Astrocyte of the spinal cord (primary cell): ENCODE results near the gene GTPBP4.

Experiments
- DNase-seq: peaks from one replicate; pipeline ENCODE4 v3.0.0; 2011; ENCODE audit warnings: low read depth, low spot score
- H3K4me3 ChIP-seq: 2 replicates; pipeline ENCODE4 v1.5.1; 2011; ENCODE audit warnings: low read depth, mild to moderate bottlenecking, low read length, moderate library complexity
- in situ Hi-C: cut with HindIII; loops from 2 replicates; pipeline ENCODE4 v1.10.0; 2017; ENCODE audit warnings: low sequenced_read_pairs
- TF ChIP-seq, protein P1 (sequence below): IDR thresholded peaks from 2 replicates; pipeline ENCODE4 v1.5.1; 2012; ENCODE audit warnings: low read depth, mild to moderate bottlenecking, low read length, inconsistent platforms

GTPBP4 gene

DNA sequence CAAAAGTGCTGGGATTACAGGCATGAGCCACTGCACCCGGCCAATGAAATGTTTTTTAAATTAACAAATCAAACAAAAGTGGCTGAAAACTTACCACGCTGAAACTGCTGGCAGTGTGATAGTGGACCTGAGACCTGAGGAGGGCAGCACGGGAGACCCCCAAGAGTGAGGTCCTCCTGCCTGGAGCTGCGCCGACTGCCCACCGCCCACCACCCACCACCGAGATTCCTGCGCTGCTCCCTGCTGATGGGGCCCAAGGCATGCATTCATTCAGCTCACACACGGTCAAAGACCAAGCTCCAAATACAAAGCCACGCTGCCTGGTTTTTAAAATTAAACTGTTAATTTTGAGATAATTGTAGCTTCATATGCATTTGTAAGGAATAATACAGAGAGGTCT is 40.4 kb upstream of the GTPBP4 start:
- H3K4me3 ChIP-seq, result no peak overlapping the region
- TF ChIP-seq, protein P1, sequence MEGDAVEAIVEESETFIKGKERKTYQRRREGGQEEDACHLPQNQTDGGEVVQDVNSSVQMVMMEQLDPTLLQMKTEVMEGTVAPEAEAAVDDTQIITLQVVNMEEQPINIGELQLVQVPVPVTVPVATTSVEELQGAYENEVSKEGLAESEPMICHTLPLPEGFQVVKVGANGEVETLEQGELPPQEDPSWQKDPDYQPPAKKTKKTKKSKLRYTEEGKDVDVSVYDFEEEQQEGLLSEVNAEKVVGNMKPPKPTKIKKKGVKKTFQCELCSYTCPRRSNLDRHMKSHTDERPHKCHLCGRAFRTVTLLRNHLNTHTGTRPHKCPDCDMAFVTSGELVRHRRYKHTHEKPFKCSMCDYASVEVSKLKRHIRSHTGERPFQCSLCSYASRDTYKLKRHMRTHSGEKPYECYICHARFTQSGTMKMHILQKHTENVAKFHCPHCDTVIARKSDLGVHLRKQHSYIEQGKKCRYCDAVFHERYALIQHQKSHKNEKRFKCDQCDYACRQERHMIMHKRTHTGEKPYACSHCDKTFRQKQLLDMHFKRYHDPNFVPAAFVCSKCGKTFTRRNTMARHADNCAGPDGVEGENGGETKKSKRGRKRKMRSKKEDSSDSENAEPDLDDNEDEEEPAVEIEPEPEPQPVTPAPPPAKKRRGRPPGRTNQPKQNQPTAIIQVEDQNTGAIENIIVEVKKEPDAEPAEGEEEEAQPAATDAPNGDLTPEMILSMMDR, result no peak
- in situ Hi-C loops, result no loop called here
- no peak for DNase-seq

DNA sequence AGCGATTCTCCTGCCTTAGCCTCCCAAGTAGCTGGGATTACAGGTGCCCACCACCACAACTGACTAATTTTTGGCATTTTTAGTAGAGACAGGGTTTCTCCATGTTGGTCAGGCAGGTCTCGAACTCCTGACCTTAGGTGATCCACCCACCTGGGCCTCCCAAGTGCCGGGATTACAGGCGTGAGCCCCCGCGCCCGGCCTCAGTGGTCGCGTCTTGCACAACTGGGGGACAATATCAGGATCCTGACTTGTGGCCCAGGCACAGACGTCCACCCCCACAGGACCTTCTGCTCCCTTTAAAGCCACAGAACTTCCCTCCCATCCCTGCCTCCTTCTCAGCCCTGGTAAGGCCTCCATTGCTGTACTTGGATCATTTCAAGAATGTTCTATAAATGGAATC is 39.9 kb upstream of the GTPBP4 start:
- TF ChIP-seq, protein P1, result no peak
- no peak for DNase-seq
- in situ Hi-C loops, result no loop called here
- no peak overlapping the region for H3K4me3 ChIP-seq

DNA sequence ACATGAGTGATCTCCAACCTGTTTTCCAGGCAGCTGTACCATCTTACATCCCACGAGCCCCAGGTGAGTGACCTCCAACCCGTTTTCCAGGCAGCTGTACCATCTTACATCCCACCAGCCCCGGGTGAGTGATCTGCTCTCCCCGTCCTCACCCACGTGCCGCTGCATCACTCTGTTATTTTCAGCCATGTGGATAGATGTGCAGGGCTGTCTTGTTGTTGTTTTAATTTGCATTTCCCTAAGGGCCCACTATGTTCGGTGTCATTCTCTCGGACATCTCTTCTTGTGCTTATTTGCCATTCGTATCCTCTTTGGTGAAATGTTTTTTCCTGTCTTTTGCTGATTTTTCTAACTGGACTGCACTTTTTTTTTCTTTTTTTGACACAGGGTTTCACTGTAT is 38.8 kb upstream of the GTPBP4 start:
- H3K4me3 ChIP-seq, result no peak overlapping the region
- in situ Hi-C loops, result no loop called here
- DNase-seq, result no peak
- TF ChIP-seq, protein P1, result no peak

- H3K4me3 ChIP-seq, result no peak overlapping the region
- in situ Hi-C loops, result no loop called here
- no peak for DNase-seq
- TF ChIP-seq, protein P1, result no peak
Observed at GRCh38 chr10:953836-954235, 34.4 kb upstream of the GTPBP4 start.

DNA sequence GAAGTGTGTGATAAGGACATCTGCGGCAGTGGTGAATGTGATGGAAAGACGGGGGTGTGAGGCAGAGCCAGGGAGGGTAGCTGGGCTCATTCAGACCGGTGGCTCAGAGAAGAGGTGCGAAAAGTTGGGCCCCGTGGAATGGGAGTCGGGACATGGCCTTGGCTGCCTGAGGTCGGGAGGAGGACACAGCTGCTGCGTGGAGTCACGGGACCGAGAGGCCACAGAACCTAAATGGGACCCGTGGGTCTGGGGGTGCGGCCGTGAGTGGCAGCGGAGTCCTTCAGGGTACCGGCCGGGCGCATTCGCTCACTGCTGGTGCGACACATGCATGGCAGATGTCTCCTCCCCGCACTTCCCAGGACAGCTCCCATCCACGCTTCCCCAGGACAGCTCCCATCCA is 33.8 kb upstream of the GTPBP4 start:
- H3K4me3 ChIP-seq, result no peak overlapping the region
- in situ Hi-C loops, result no loop called here
- TF ChIP-seq, protein P1, result no peak
- DNase-seq, result no peak

GRCh38 chr10:955127-955819 is 33.0 kb upstream of the GTPBP4 start:
- TF ChIP-seq, protein P1, result no peak
- in situ Hi-C loops, result no loop called here
- no peak overlapping the region for H3K4me3 ChIP-seq
- DNase-seq, result no peak

GRCh38 chr10:955820-956217 is 32.4 kb upstream of the GTPBP4 start:
- TF ChIP-seq, protein P1, result no peak
- no peak overlapping the region for H3K4me3 ChIP-seq
- in situ Hi-C loops, result no loop called here
- no peak for DNase-seq
